Heart left ventricle (tissue), 16 donors: ENCODE data around the gene ALOX5AP. TPM values are rescaled to one million over a fixed set of nuclear protein-coding genes. Genes with fewer than 3 reads are reported as not detected.

Source experiments
- ATAC-seq, 4 donors: fragments of 200-7000 bp; cut with Tn5 transposase; one replicate each; pipeline ENCODE4 v1.9.1; 2020 to 2022; ENCODE audit warnings: moderate library complexity in 4 of 4, mild to moderate bottlenecking in 3 of 4, moderate number of reproducible peaks in 1 of 4
- DNase-seq, 5 donors: peaks; one replicate each; pipeline ENCODE4 v3.0.0-alpha.2; 2020
- H3K27ac ChIP-seq, 12 donors: fragments of 200-600 bp; sonication (generic) in 4 of 12; one replicate each; pipeline versions ENCODE4 v1.5.0 to v1.8.0; 2016 to 2022; ENCODE audit warnings: mild to moderate bottlenecking in 2 of 12
- H3K27me3 ChIP-seq, 9 donors: fragments of 200-600 bp; sonication (generic) in 2 of 9; one replicate each; pipeline versions ENCODE4 v1.5.1 to v1.8.0; 2016 to 2022; ENCODE audit warnings: mild to moderate bottlenecking in 3 of 9
- H3K36me3 ChIP-seq, 9 donors: fragments of 200-600 bp; sonication (generic) in 2 of 9; one replicate each; pipeline versions ENCODE4 v1.5.0 to v1.8.0; 2018 to 2022; ENCODE audit warnings: mild to moderate bottlenecking in 2 of 9
- H3K4me1 ChIP-seq, 12 donors: fragments of 200-600 bp; sonication (generic) in 4 of 12; one replicate each; pipeline versions ENCODE4 v1.5.0 to v1.8.0; 2016 to 2022; ENCODE audit warnings: mild to moderate bottlenecking in 3 of 12
- H3K4me3 ChIP-seq, 12 donors: fragments of 200-600 bp; sonication (generic) in 4 of 12; one replicate each; pipeline versions ENCODE4 v1.5.0 to v1.8.0; 2017 to 2022; ENCODE audit warnings: mild to moderate bottlenecking in 9 of 12, moderate library complexity in 4 of 12
- H3K9me3 ChIP-seq, 12 donors: fragments of 200-600 bp; sonication (generic) in 4 of 12; one replicate each; pipeline versions ENCODE4 v1.5.0 to v1.8.0; 2016 to 2022; ENCODE audit warnings: mild to moderate bottlenecking in 1 of 12
- CTCF ChIP-seq, 12 donors: fragments of 200-600 bp; sonication (generic) in 4 of 12; IDR thresholded peaks; one replicate each; pipeline versions ENCODE4 v1.5.0 to v1.8.0; 2018 to 2022; ENCODE audit warnings: antibody characterized with exemption in 12 of 12, mild to moderate bottlenecking in 5 of 12
- POLR2A ChIP-seq, 2 donors: fragments of 450-650 bp; IDR thresholded peaks; one replicate each; pipeline ENCODE4 v1.6.1; 2017; ENCODE audit warnings: antibody characterized with exemption in 2 of 2, mild to moderate bottlenecking in 2 of 2, moderate library complexity in 2 of 2
- WGBS, 4 donors: extraction: QIAGEN DNeasy Blood & Tissue Kit in 2 of 4; methylation state at CpG; one replicate each; pipeline versions ENCODE4 v1.1.5 to v1.1.7; 2013 to 2018; 5-methylcytosine and 5-hydroxymethylcytosine counted together
- intact Hi-C, 10 donors: fragments of 100-400 bp; cut with DNase I; formaldehyde crosslinking; loops; one replicate each; pipeline versions ENCODE4 v1.11.1 to v1.14.2; 2022
- polyA plus RNA-seq, 2 donors: library from polyadenylated mRNA; stranded (reverse); fragments of 200-250 nt; gene quantifications; one replicate each; pipeline ENCODE4 v1.2.3, GENCODE V29; 2013
- total RNA-seq, 9 donors: library from RNA; depleted of rRNA in 2 of 9; stranded (reverse); fragments of >200 nt in 2 of 9; fragmentation: NEBNext Ultra II Directional in 3 of 9; extraction: Animal tissue kit (Norgen Biotek cat#: 25700) in 3 of 9; gene quantifications; one replicate each; pipeline versions ENCODE4 v1.1.0 to v1.2.4, GENCODE V29; 2016 to 2023
- donor health status: ischemic (EF 13 %, LVEDD 7.1; RV severe dilation, severe dysfunction).
- donor health status: healthy with polysubstance abuse.
- donor health status: DM: no; HTN: yes; CAD: no.
- donor health status: DM: no; HTN: no; CAD: no.
- donor health status: ischemic (EF 25% LVEDD 6.9; RV normal size, moderate dysfunction).
- donor health status: ischemic (EF 25% LVEDD 5.7; RV mildly dilated, moderate dysfunction).
- donor health status: healthy.
- donor health status: DM: yes; HTN: yes; CAD: no.
- donor health status: ischemic (EF 35%, LVEDD 5.7; RV mildly dilated, moderate dysfunction).
- donor health status: nonischemic (EF 11% LVEDD 7.7; RV severe dilation, severe dysfunction).
- donor health status: DM: yes; HTN: yes; CAD: no.
- donor health status: PGD.
- donor health status: ischemic (EF 29% LVEDD 5.4; RV normal size, mild dysfunction).
- donor health status: nonischemic (EF 23%, LVEDD 6.1; RV moderate dilation, normal function).

ALOX5AP gene
- total and polyA plus RNA-seq, 11 donors, result 0.88 to 24.3 (median 8.8) TPM

- 78 to 89% (median 84%) methylated on average over 4 of the region's 4 CpGs for WGBS, 4 donors
These were observed 13.4 kb upstream of the ALOX5AP start for GRCh38 chr13:30721936-30722335.

DNA sequence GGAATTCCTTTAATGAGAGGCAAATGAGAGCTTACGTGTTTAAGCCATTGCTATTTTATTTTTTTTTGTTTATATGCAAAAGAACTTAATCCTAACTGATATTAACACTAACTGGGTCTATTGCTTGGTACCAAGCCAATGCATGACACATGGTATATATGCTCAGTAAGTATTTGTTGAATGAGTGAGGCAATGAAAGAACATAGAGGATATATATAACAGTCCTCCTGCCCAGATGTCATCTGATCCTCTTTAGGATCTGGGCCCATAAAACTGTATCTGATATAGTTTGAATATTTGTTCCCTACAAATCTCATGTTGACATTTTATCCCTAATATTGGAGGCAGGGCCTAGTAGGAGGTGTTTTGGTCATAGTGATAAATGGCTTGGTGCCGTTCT is 13.0 kb upstream of the ALOX5AP start:
- WGBS, 4 donors, result 96 to 99% (median 98%) methylated on average over 2 of the region's 2 CpGs
- no peaks in the 10 kb centered on the region for H3K9me3 ChIP-seq
- intact Hi-C loops, result loop anchor here in 1 of 10 donors (5.0 kb wide), 1 partner anchor 45 kb away; no protein-coding TSS in a partner anchor
- no peaks in the 10 kb centered on the region for H3K36me3 ChIP-seq
- H3K4me3 ChIP-seq, result no peak overlapping the region
- H3K27ac ChIP-seq, result no peak overlapping the region
- TF ChIP-seq CTCF (IDR thresholded peaks at IDR 0.05) (no peak), POLR2A (IDR thresholded peaks at IDR 0.05) (no peak)
- ATAC-seq (no peak), DNase-seq (no peak)
- peaks cover 0 to 3% (median 0%) of the 10 kb centered on the region in 9 donors for H3K27me3 ChIP-seq
- H3K4me1 ChIP-seq, result peaks cover 0 to 40% (median 0%) of the 10 kb centered on the region in 12 donors

More at GRCh38 chr13:30721936-30722335, 13.4 kb upstream of the ALOX5AP start:
- peaks cover 0 to 40% (median 0%) of the 10 kb centered on the region in 12 donors for H3K4me1 ChIP-seq
- intact Hi-C loops, result loop anchor here in 1 of 10 donors (5.0 kb wide), 1 partner anchor 45 kb away; no protein-coding TSS in a partner anchor
- H3K36me3 ChIP-seq, result no peaks in the 10 kb centered on the region
- H3K27me3 ChIP-seq, result peaks cover 0 to 3% (median 0%) of the 10 kb centered on the region in 9 donors
- no peak overlapping the region for H3K27ac ChIP-seq
- H3K4me3 ChIP-seq, result no peak overlapping the region
- no peak for ATAC-seq
- no peak for TF ChIP-seq CTCF (IDR thresholded peaks at IDR 0.05)
- no peak for TF ChIP-seq POLR2A (IDR thresholded peaks at IDR 0.05)
- no peak for DNase-seq
- no peaks in the 10 kb centered on the region for H3K9me3 ChIP-seq

- no peak overlapping the region for H3K27ac ChIP-seq
- H3K27me3 ChIP-seq, result peaks cover 0 to 2% (median 0%) of the 10 kb centered on the region in 9 donors
- H3K9me3 ChIP-seq, result no peaks in the 10 kb centered on the region
- whole genome bisulfite sequencing, 4 donors, result 96 to 100% (median 99%) methylated on average over 3 of the region's 3 CpGs
- DNase-seq (no peak), ATAC-seq (no peak)
- H3K4me1 ChIP-seq, result peaks cover 0 to 30% (median 0%) of the 10 kb centered on the region in 12 donors
- H3K4me3 ChIP-seq, result no peak overlapping the region
- no peak for TF ChIP-seq CTCF (IDR thresholded peaks at IDR 0.05)
- TF ChIP-seq POLR2A (IDR thresholded peaks at IDR 0.05), result no peak
- H3K36me3 ChIP-seq, result no peaks in the 10 kb centered on the region
- intact Hi-C loops, result loop anchor here in 1 of 10 donors (5.0 kb wide), 1 partner anchor 47 kb away; no protein-coding TSS in a partner anchor
These were observed 10.6 kb upstream of the ALOX5AP start for GRCh38 chr13:30724778-30725177.

- DNase-seq (no peak), ATAC-seq (no peak)
- Histone ChIP-seq H3K9me3 (no peaks in the 10 kb centered on the region), H3K36me3 (no peaks in the 10 kb centered on the region), H3K4me1 (peaks cover 0 to 23% (median 0%) of the 10 kb centered on the region in 12 donors), H3K27ac (no peak overlapping the region), H3K4me3 (no peak overlapping the region), H3K27me3 (peaks cover 0 to 8% (median 0%) of the 10 kb centered on the region in 9 donors)
- TF ChIP-seq POLR2A (IDR thresholded peaks at IDR 0.05) (no peak), CTCF (IDR thresholded peaks at IDR 0.05) (no peak)
- 93 to 95% (median 94%) methylated on average over 2 of the region's 2 CpGs for whole genome bisulfite sequencing, 4 donors
- intact Hi-C loops, result no loop called here
These were observed 9.8 kb upstream of the ALOX5AP start for GRCh38 chr13:30725326-30726085.
